Measurements from ENCODE around the gene THSD4.
"Not testable (repeated sequence)": the region's sequence is repeated elsewhere in the genome, so short reads cannot be mapped to it uniquely, and the experiment has no call there.

THSD4 gene

DNA sequence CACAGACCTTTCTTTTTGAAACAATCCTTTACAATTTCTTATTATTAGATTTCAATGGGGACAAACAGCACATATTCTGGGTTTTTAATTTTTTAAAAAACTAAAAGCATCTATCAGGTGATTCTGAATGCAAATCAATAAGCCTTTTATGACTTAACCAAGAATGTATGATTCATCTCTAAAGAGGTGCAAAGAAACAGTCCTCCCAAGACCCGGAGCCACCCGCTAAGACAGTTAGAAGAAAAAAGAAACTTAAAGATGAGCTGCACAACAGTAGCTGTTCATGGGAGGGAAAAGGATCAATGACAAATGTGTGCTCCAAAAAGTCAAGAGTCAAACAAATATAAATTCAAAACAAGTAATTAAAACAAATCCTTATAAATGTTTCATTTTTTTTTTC, 319.5 kb downstream of the THSD4 start:
- TF ChIP-seq CTCF (conservative IDR thresholded peaks at IDR 0.05) = no peak
- TF ChIP-seq ZFX (IDR thresholded peaks at IDR 0.05) = no peak

DNA sequence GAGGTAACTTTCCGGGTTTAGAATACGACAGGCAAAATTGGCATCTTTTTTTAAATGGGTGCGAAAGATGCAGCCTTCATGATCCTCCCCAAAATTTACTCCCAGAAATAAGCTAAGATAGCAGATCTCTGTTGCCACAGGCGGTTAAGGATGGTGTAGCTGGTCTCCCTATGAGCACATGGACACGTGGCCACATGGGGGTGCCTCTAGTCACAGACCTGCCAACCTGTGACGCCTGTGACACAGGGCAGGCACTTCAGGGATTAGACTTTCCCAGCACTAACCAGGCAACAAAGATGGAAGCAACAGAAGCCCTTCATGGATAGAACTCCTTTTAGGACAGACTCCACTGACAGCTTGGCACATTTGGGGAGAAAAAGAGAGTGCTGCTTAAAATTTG, 320.3 kb downstream of the THSD4 start:
- TF ChIP-seq CTCF (conservative IDR thresholded peaks at IDR 0.05) (no peak), ZFX (IDR thresholded peaks at IDR 0.05) (no peak)
- no peak overlapping the region for H3K27ac ChIP-seq

More for the DNA sequence above, 319.5 kb downstream of the THSD4 start:
- no peak overlapping the region for H3K27ac ChIP-seq

- H3K27ac ChIP-seq = no peak overlapping the region
- TF ChIP-seq CTCF (conservative IDR thresholded peaks at IDR 0.05) (no peak), ZFX (IDR thresholded peaks at IDR 0.05) (no peak)
These were observed 321.6 kb downstream of the THSD4 start for GRCh38 chr15:71436854-71437253.

DNA sequence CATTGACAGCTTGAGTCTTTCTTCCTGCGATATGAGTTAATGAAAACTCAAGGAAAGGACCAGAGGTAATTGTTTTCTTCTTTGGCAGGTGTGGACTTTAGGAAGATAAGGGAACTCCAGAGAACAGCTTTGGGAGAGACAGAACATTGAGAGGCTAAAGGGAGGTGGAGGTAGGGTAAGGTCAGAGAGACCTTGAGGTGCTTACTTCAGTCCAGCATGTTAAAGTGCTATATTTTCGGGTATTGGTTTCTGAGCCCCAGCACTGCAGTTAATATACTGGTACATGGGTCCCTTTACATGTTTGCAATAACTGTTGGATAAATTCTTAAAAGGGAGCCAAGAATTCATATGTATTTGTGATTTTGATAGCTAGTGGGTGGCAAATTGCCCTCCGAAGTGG, 322.1 kb downstream of the THSD4 start:
- no peak for TF ChIP-seq ZFX (IDR thresholded peaks at IDR 0.05)
- TF ChIP-seq CTCF (conservative IDR thresholded peaks at IDR 0.05) = no peak
- H3K27ac ChIP-seq = no peak overlapping the region

DNA sequence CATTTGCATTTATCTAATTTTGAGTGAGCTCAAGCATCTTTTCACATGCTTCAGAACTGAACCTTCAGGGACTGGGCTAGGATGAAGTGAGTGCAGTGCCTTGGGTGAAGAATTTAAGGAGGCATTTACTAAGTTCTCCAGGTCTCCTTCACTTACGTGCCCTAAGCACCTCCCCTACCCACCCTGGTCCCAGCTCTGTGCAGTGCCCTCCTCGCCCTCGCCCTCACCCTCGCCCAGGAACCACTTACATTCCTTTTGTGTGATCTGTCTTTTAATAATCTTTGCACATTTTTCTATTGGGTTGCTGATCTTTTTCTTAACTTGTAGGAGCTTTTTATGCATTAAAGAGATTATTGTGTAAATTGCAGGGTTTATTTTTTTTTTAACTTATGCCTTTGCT, 322.6 kb downstream of the THSD4 start:
- no peak for TF ChIP-seq ZFX (IDR thresholded peaks at IDR 0.05)
- no peak for TF ChIP-seq CTCF (conservative IDR thresholded peaks at IDR 0.05)

GRCh38 chr15:71439478-71439877, 324.2 kb downstream of the THSD4 start:
- not testable (repeated sequence) for H3K27ac ChIP-seq

More for the DNA sequence above, 322.6 kb downstream of the THSD4 start:
- H3K27ac ChIP-seq = no peak overlapping the region

DNA sequence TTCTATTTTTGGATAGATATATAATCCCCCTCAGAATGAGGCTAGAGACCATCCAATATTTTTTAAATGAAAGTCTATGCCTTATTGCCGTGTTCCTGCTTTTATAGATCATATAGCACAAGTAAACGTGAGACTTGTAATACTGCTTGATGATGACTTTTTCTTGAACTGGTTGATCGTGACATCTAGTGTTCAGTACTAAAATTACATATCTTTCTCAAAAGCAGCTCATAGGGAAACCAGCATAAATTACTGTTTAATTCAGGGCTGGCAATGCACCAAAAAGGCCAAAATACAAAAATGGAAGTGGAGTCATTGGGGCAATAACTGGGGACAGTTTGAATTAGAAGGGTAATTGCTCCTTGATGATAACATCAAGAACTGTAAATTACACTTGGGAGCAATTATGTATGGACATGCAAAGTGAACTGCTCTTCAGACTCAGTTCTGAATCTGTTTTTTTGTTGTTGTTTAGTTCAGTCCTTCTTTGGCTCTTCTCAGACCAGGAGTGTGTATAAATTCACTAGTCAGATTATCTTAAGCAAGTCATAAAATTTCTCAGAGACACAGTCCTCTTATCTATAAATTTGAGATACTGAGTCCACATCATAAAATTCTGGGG, 325.3 kb downstream of the THSD4 start:
- H3K27ac ChIP-seq = no peak overlapping the region
- TF ChIP-seq CTCF (conservative IDR thresholded peaks at IDR 0.05) (peak; percentile 78), ZFX (IDR thresholded peaks at IDR 0.05) (no peak)

GRCh38 chr15:71443538-71443937, 328.3 kb downstream of the THSD4 start:
- peak; percentile 96 for TF ChIP-seq CTCF (conservative IDR thresholded peaks at IDR 0.05)
- TF ChIP-seq ZFX (IDR thresholded peaks at IDR 0.05) = no peak
- no peak overlapping the region for H3K27ac ChIP-seq

Measured in C4-2B (cell line).